Vagina (tissue), 2 donors: ENCODE results near the gene RNF224.

ENCODE experiments used
- POLR2A ChIP-seq, 2 donors: fragments of 450-650 bp; IDR thresholded peaks; one replicate each; pipeline ENCODE4 v1.6.1; 2017; ENCODE audit warnings: antibody characterized with exemption in 2 of 2, mild to moderate bottlenecking in 2 of 2, moderate library complexity in 2 of 2
- TF ChIP-seq, protein P1 (sequence below), 3 experiments: fragments of 450-650 bp in 2 of 3; fragments of 200-600 bp in 1 of 3; sonication (generic) in 1 of 3; IDR thresholded peaks; one replicate each; pipeline ENCODE4 v1.5.1; 2017 to 2019; ENCODE audit warnings: antibody characterized with exemption in 3 of 3, mild to moderate bottlenecking in 2 of 3, moderate library complexity in 2 of 3

DNA sequence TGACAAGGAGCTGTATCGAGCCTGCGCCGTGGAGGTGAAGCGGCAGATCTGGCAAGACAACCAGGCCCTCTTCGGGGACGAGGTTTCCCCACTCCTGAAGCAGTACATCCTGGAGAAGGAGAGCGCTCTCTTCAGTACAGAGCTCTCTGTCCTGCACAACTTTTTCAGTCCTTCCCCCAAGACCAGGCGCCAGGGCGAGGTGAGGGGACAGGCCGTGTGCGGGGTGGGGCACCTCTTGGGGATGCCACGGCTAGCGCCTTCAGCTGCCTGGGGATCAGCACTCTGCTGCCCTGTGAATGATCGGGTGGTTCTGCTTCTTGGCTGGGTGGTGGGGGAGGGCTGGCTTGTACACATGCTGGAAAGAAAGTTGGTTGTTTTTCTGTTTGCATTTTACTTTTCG, 29.6 kb downstream of the RNF224 start:
- TF ChIP-seq, protein P1, sequence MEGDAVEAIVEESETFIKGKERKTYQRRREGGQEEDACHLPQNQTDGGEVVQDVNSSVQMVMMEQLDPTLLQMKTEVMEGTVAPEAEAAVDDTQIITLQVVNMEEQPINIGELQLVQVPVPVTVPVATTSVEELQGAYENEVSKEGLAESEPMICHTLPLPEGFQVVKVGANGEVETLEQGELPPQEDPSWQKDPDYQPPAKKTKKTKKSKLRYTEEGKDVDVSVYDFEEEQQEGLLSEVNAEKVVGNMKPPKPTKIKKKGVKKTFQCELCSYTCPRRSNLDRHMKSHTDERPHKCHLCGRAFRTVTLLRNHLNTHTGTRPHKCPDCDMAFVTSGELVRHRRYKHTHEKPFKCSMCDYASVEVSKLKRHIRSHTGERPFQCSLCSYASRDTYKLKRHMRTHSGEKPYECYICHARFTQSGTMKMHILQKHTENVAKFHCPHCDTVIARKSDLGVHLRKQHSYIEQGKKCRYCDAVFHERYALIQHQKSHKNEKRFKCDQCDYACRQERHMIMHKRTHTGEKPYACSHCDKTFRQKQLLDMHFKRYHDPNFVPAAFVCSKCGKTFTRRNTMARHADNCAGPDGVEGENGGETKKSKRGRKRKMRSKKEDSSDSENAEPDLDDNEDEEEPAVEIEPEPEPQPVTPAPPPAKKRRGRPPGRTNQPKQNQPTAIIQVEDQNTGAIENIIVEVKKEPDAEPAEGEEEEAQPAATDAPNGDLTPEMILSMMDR (IDR thresholded peaks at IDR 0.05), result no peak
- TF ChIP-seq POLR2A (IDR thresholded peaks at IDR 0.05), result no peak
